HepG2 (cell line): Measurements from ENCODE around the gene TAP1. TPM values are rescaled to one million over a fixed set of nuclear protein-coding genes. Genes with fewer than 3 reads are reported as not detected.

Experiments used
- ATAC-seq: fragments of 200-7000 bp; cut with Tn5 transposase; 3 replicates; pipeline ENCODE4 v1.9.1; 2020; ENCODE audit warnings: mild to moderate bottlenecking, moderate library complexity
- BruUV-seq: library from RNA; stranded (reverse); fragments of 400-500 nt; replicated peaks from 2 replicates; lab custom pipeline; 2021; lab: Mats Ljungman, UMichigan
- CTCF ChIA-PET: fragments of 300-600 bp; formaldehyde crosslinking; extraction: SDS; loops from one replicate; lab custom pipeline; 2021; ENCODE audit warnings: low total read pairs, inconsistent platforms, low intra/inter-chr PET ratio; lab: Yijun Ruan, JAX
- POLR2A ChIA-PET: fragments of 350-600 bp; sonication (Branson Sonifier 250); formaldehyde crosslinking; loops from one replicate; lab custom pipeline; 2020; ENCODE audit warnings: antibody characterized with exemption, inconsistent platforms; lab: Yijun Ruan, JAX
- DNase-seq: peaks from one replicate; pipeline ENCODE4 v3.0.0-alpha.2; 2015; ENCODE audit warnings: low spot score
- FAIRE-seq: peaks from 3 replicates; lab custom pipeline; 2011; peaks lifted over from hg19 to GRCh38; lab: Jason Lieb, UNC
- H2AFZ ChIP-seq: one replicate; pipeline ENCODE4 v1.6.1; 2011; ENCODE audit warnings: low read length, inconsistent platforms
- H3K27ac ChIP-seq: fragments of 300-600 bp; 3 replicates; pipeline ENCODE4 v1.8.0; 2011; ENCODE audit warnings: mixed run types, mild to moderate bottlenecking, mixed read lengths, low read length, inconsistent platforms; ENCODE audit not compliant: insufficient read depth; ENCODE audit errors: extremely low read length
- H3K27me3 ChIP-seq, 2 experiments: fragments of 200-600 bp in 1 of 2; 2 replicates in 1 of 2; 3 replicates in 1 of 2; pipeline versions ENCODE4 v1.6.0 to v1.8.0; 2011; ENCODE audit warnings: low read length in 2 of 2, mild to moderate bottlenecking in 2 of 2, moderate library complexity in 2 of 2, inconsistent platforms in 1 of 2; ENCODE audit not compliant: insufficient read depth in 2 of 2, control insufficient read depth in 1 of 2
- H3K36me3 ChIP-seq, 2 experiments: fragments of 200-600 bp in 1 of 2; replicated peaks in 1 of 2; 2 replicates in 1 of 2; 3 replicates in 1 of 2; pipeline versions ENCODE4 v1.5.1 to v1.8.0; 2011; ENCODE audit warnings: low read length in 2 of 2, inconsistent platforms in 1 of 2; ENCODE audit not compliant: insufficient read depth in 2 of 2, control insufficient read depth in 1 of 2
- H3K4me1 ChIP-seq: 2 replicates; pipeline ENCODE4 v1.5.1; 2012; ENCODE audit warnings: low read length, inconsistent platforms; ENCODE audit not compliant: insufficient read depth
- H3K4me2 ChIP-seq: 2 replicates; pipeline ENCODE4 v1.6.0; 2011; ENCODE audit warnings: low read depth, low read length, inconsistent platforms
- H3K4me3 ChIP-seq, 3 experiments: fragments of 200-600 bp in 1 of 3; sonication (generic), shearing (Covaris generic) in 1 of 3; replicated peaks in 1 of 3; 2 replicates each; pipeline ENCODE4 v1.5.1; 2011 to 2016; ENCODE audit warnings: low read length in 3 of 3, inconsistent platforms in 2 of 3, low read depth in 2 of 3, mild to moderate bottlenecking in 2 of 3, control low read depth in 1 of 3, mixed read lengths in 1 of 3; ENCODE audit not compliant: insufficient read depth in 1 of 3
- H3K79me2 ChIP-seq: one replicate; pipeline ENCODE4 v1.6.1; 2011; ENCODE audit warnings: low read length, inconsistent platforms; ENCODE audit not compliant: insufficient read depth
- H3K9ac ChIP-seq: 2 replicates; pipeline ENCODE4 v1.6.0; 2011; ENCODE audit warnings: mild to moderate bottlenecking, low read depth, low read length, inconsistent platforms; ENCODE audit not compliant: insufficient read depth
- H3K9me3 ChIP-seq: 2 replicates; pipeline ENCODE4 v1.5.1; 2012; ENCODE audit warnings: mild to moderate bottlenecking, low read length
- H4K20me1 ChIP-seq: 2 replicates; pipeline ENCODE4 v1.6.0; 2011; ENCODE audit warnings: inconsistent platforms, mild to moderate bottlenecking, low read length, moderate library complexity; ENCODE audit not compliant: insufficient read depth
- CBX1 ChIP-seq: IDR thresholded peaks from one replicate; pipeline ENCODE4 v1.6.1; 2016; ENCODE audit warnings: antibody characterized with exemption, low read depth
- HNF1B ChIP-seq: sonication (generic); formaldehyde crosslinking; IDR thresholded peaks from 2 replicates; pipeline ENCODE4 v1.5.1; 2020; ENCODE audit warnings: mild to moderate bottlenecking, moderate library complexity, missing genetic modification reagents
- KDM4B ChIP-seq: sonication (generic); formaldehyde crosslinking; IDR thresholded peaks from 2 replicates; pipeline ENCODE4 v1.4.0; 2020; ENCODE audit warnings: missing genetic modification reagents
- NR2F6 ChIP-seq, 2 experiments: IDR thresholded peaks; 2 replicates each; pipeline ENCODE4 v1.6.1; 2016; ENCODE audit warnings: antibody characterized with exemption in 1 of 2, mild to moderate bottlenecking in 1 of 2
- PHF5A ChIP-seq: IDR thresholded peaks from one replicate; pipeline ENCODE4 v1.6.1; 2018; ENCODE audit warnings: low read depth, missing genetic modification reagents; ENCODE audit not compliant: unreplicated experiment
- PRMT3 ChIP-seq: sonication (generic); formaldehyde crosslinking; IDR thresholded peaks from 2 replicates; pipeline ENCODE4 v1.8.1; 2022; ENCODE audit warnings: low read depth, mild to moderate bottlenecking, moderate library complexity, missing genetic modification reagents, borderline replicate concordance
- SIN3A ChIP-seq: IDR thresholded peaks from 2 replicates; pipeline ENCODE4 v1.6.1; 2011; ENCODE audit warnings: low read depth, mild to moderate bottlenecking, control low read depth, low read length, borderline replicate concordance
- TOPORS ChIP-seq: sonication (generic); formaldehyde crosslinking; IDR thresholded peaks from 2 replicates; pipeline ENCODE4 v1.8.0; 2023; ENCODE audit warnings: mild to moderate bottlenecking, missing genetic modification reagents
- ZNF124 ChIP-seq: sonication (generic); formaldehyde crosslinking; IDR thresholded peaks from 2 replicates; pipeline ENCODE4 v1.4.0; 2020; ENCODE audit warnings: missing genetic modification reagents
- ZNF646 ChIP-seq: sonication (generic); formaldehyde crosslinking; IDR thresholded peaks from 2 replicates; pipeline ENCODE4 v1.9.0; 2021; ENCODE audit warnings: mild to moderate bottlenecking, missing genetic modification reagents
- ZNF766 ChIP-seq: sonication (generic); formaldehyde crosslinking; IDR thresholded peaks from 2 replicates; pipeline ENCODE4 v1.5.0; 2020; ENCODE audit warnings: missing genetic modification reagents, borderline replicate concordance
- WGBS: methylation state at CpG from one replicate; pipeline ENCODE4 v1.1.6; 2017; ENCODE audit warnings: low lambda C conversion rate; 5-methylcytosine and 5-hydroxymethylcytosine counted together
- in situ Hi-C: cut with HindIII; loops from 2 replicates; pipeline ENCODE4 v1.10.0; 2017; ENCODE audit warnings: low pct_unique_long_range_greater_than_20kb; ENCODE audit not compliant: extremely low pct_ligation_motif_present
- intact Hi-C: fragments of 100-400 bp; cut with micrococcal nuclease; formaldehyde crosslinking; loops from one replicate; pipeline ENCODE4 v1.10.0; 2022; ENCODE audit not compliant: unreplicated experiment
- polyA plus RNA-seq, 8 experiments: library from polyadenylated mRNA; depleted of rRNA in 3 of 8; stranded (reverse) in 7 of 8; unstranded in 1 of 8; fragments of >200 nt; fragmentation: Illumina TruSeq in 4 of 8; extraction: Trizol in 4 of 8; gene quantifications; 2 replicates each; pipeline versions ENCODE4 v1.2.1 to v1.2.3, GENCODE V29; 2011 to 2016; ENCODE audit warnings: low read depth in 4 of 8, missing spikeins in 1 of 8, mixed read lengths in 1 of 8; ENCODE audit not compliant: insufficient read depth in 1 of 8
- total RNA-seq, 5 experiments: library from RNA; depleted of rRNA; stranded (reverse); fragments of >200 nt; fragmentation: Illumina TruSeq; extraction: Trizol; gene quantifications; 2 replicates each; pipeline ENCODE4 v1.2.3, GENCODE V29; 2016; ENCODE audit warnings: low read depth in 1 of 5
- TF ChIP-seq, protein P1 (sequence below): sonication (generic); formaldehyde crosslinking; IDR thresholded peaks from 2 replicates; pipeline ENCODE4 v1.4.0; 2020; ENCODE audit warnings: missing genetic modification reagents

Gene TAP1
- total and polyA plus RNA-seq, 2 of the 13 experiments (the other 11 are each of a cell fraction or from before 2014, with no cell fraction given) = 31.2 to 52.2 TPM

DNA sequence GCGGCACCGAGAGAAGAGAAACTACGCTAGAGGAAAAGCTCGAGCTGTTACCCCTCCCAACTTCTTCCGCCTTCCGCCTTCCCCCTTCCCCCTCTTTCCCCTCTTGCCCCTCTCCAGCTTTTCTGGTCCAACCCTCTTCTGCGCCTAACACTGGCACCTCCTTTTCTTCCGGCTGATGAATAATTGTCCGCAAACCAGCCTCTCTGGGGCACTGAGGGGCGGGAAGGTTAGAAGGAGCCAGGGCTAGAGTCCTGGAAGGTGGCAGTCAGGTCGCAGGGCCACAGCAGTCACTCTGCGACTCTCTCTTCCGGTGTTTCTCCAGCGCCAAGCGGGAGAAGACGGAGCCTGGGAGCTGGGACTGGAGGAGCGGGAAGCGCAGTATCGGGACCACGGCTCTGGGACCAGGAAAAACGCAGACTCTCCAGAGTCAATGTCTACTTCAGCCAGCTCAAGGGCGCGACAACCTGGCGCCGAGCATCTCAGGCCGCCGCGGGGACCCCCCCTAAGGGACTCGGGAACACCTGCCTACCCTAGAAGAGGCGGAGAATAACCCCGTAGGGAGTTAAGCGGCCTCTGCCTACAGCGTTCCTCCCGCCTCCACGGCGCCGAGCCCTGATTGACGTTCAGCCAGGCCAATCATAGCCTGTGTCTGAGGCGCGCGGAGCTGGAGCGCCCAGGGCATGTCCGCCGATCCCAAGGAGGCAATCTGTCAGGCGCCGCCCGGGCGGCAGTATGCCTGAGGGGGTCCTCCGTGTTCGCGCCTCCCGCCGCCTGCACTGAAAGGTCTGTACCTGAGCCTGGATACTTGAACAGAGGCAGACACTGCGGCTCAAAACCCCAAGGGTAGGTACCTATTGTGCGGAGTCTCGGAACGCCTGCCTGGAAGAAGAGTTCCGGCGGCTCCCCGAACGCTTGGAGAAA is 40.8 kb upstream of the TAP1 start (continued):
- TF ChIP-seq, protein P1, sequence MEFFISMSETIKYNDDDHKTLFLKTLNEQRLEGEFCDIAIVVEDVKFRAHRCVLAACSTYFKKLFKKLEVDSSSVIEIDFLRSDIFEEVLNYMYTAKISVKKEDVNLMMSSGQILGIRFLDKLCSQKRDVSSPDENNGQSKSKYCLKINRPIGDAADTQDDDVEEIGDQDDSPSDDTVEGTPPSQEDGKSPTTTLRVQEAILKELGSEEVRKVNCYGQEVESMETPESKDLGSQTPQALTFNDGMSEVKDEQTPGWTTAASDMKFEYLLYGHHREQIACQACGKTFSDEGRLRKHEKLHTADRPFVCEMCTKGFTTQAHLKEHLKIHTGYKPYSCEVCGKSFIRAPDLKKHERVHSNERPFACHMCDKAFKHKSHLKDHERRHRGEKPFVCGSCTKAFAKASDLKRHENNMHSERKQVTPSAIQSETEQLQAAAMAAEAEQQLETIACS (CRISPR knock-in tag) = no peak
- TF ChIP-seq, all 625 proteins: peak for 286

DNA sequence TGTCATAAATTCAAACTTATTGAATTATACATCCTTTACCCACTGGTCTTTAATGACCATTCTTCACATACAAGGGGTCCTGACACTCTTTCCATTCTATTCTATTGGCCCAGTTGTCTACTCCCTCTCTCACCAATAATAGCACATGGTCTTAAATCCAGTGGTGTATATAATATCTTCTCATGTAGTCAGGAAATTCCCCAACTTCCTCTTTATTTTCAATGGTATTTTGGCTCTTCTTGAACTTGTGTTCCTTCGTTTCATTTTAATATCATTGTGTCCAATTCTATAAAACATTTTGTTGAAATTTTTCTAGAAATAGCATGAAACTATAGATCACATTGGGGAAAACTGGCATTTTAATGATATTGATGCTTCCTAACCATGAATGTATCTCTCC is 37.3 kb upstream of the TAP1 start:
- H3K9ac ChIP-seq = no peak overlapping the region
- ATAC-seq = no peak
- intact Hi-C loops (loop anchor here (5.0 kb wide), 1 partner anchor 41 kb away; no protein-coding TSS in a partner anchor), in situ Hi-C loops (loop anchor here (5.0 kb wide), 1 partner anchor 86 kb away; no protein-coding TSS in a partner anchor)
- ChIA-PET CTCF (no interaction called here), POLR2A (no interaction called here)
- DNase-seq = no peak
- H3K4me2 ChIP-seq = no peak overlapping the region
- H3K9me3 ChIP-seq = no peaks in the 10 kb centered on the region
- WGBS = 23% methylated on average over 1 of the region's 1 CpG
- H4K20me1 ChIP-seq = no peaks in the 10 kb centered on the region
- H3K79me2 ChIP-seq = peaks cover 2% of the 10 kb centered on the region
- no peaks in the 10 kb centered on the region for H3K36me3 ChIP-seq
- H3K4me3 ChIP-seq = no peak overlapping the region
- H3K27me3 ChIP-seq = peaks cover 0 to 20% of the 10 kb centered on the region in 2 experiments; a peak in 2 of 5 replicates
- no peak for FAIRE-seq
- no peak overlapping the region for H2AFZ ChIP-seq
- H3K4me1 ChIP-seq = peaks cover 20% of the 10 kb centered on the region
- no TSS peak for BruUV-seq
- H3K27ac ChIP-seq = no peak overlapping the region
- TF ChIP-seq NR2F6 (IDR thresholded peaks at IDR 0.05) (no peak), NR2F6 (CRISPR knock-in tag; IDR thresholded peaks at IDR 0.05) (no peak), SIN3A (no peak), PRMT3 (CRISPR knock-in tag) (no peak), ZNF766 (CRISPR knock-in tag) (no peak), ZNF124 (CRISPR knock-in tag) (no peak), ZNF646 (CRISPR knock-in tag) (no peak), CBX1 (no peak), HNF1B (CRISPR knock-in tag) (no peak), KDM4B (CRISPR knock-in tag) (no peak), PHF5A (CRISPR knock-in tag) (no peak), TOPORS (CRISPR knock-in tag) (no peak)
